Mesenchymal stem cell (in vitro differentiated cells and primary cell): ENCODE measurements around the gene FBXO2.

ENCODE experiments used
- DNase-seq: peaks from one replicate; pipeline ENCODE4 v3.0.0-alpha.2; 2013
- H2AFZ ChIP-seq: one replicate; pipeline ENCODE4 v1.6.1; 2013; ENCODE audit warnings: low read depth, mild to moderate bottlenecking, control low read depth, inconsistent platforms, low read length, moderate library complexity
- H2AK5ac ChIP-seq: 2 replicates; pipeline ENCODE4 v1.6.1; 2013; ENCODE audit warnings: low read length, moderate library complexity, mild to moderate bottlenecking, inconsistent platforms; ENCODE audit not compliant: severe bottlenecking
- H2BK120ac ChIP-seq: one replicate; pipeline ENCODE4 v1.6.1; 2013; ENCODE audit warnings: low read depth, mild to moderate bottlenecking, inconsistent platforms, low read length, moderate library complexity
- H2BK12ac ChIP-seq, 2 experiments: one replicate each; pipeline ENCODE4 v1.6.1; 2013; ENCODE audit warnings: inconsistent platforms in 2 of 2, low read length in 2 of 2, mild to moderate bottlenecking in 2 of 2, moderate library complexity in 2 of 2, control low read depth in 1 of 2
- H2BK15ac ChIP-seq: one replicate; pipeline ENCODE4 v1.6.1; 2013; ENCODE audit warnings: mild to moderate bottlenecking, low read depth, inconsistent platforms; ENCODE audit not compliant: poor library complexity, severe bottlenecking
- H2BK5ac ChIP-seq: 2 replicates; pipeline ENCODE4 v1.6.1; 2013; ENCODE audit warnings: low read depth, mild to moderate bottlenecking, low read length, control low read depth, inconsistent platforms; ENCODE audit not compliant: poor library complexity, severe bottlenecking
- H3K14ac ChIP-seq, 2 experiments: one replicate each; pipeline ENCODE4 v1.6.1; 2013; ENCODE audit warnings: inconsistent platforms in 2 of 2, low read length in 2 of 2, control low read depth in 1 of 2, mild to moderate bottlenecking in 1 of 2, moderate library complexity in 1 of 2
- H3K18ac ChIP-seq, 2 experiments: one replicate each; pipeline ENCODE4 v1.6.1; 2013; ENCODE audit warnings: inconsistent platforms in 2 of 2, low read length in 2 of 2, control low read depth in 1 of 2, low read depth in 1 of 2, mild to moderate bottlenecking in 1 of 2
- H3K23ac ChIP-seq, 2 experiments: one replicate each; pipeline ENCODE4 v1.6.1; 2013; ENCODE audit warnings: inconsistent platforms in 2 of 2, low read length in 2 of 2, mild to moderate bottlenecking in 2 of 2, moderate library complexity in 2 of 2, control low read depth in 1 of 2
- H3K27ac ChIP-seq: 2 replicates; pipeline ENCODE4 v1.5.1; 2013; ENCODE audit warnings: mild to moderate bottlenecking, moderate library complexity, low read length, control low read depth, inconsistent platforms; ENCODE audit not compliant: poor library complexity, severe bottlenecking
- H3K27me3 ChIP-seq, 2 experiments: 2 replicates each; pipeline versions ENCODE4 v1.6.1 to v1.7.0; 2013; ENCODE audit warnings: low read length in 2 of 2, mild to moderate bottlenecking in 2 of 2, moderate library complexity in 2 of 2, control low read depth in 1 of 2, inconsistent platforms in 1 of 2; ENCODE audit not compliant: control insufficient read depth in 1 of 2, insufficient read depth in 1 of 2
- H3K36me3 ChIP-seq, 2 experiments: 2 replicates each; pipeline versions ENCODE4 v1.6.1 to v1.7.0; 2013; ENCODE audit warnings: low read length in 2 of 2, control low read depth in 1 of 2, inconsistent platforms in 1 of 2, low read depth in 1 of 2, mild to moderate bottlenecking in 1 of 2; ENCODE audit not compliant: insufficient read depth in 2 of 2, control insufficient read depth in 1 of 2
- H3K4ac ChIP-seq, 2 experiments: one replicate each; pipeline ENCODE4 v1.6.1; 2013; ENCODE audit warnings: inconsistent platforms in 2 of 2, low read length in 2 of 2, mild to moderate bottlenecking in 2 of 2, moderate library complexity in 2 of 2, control low read depth in 1 of 2, low read depth in 1 of 2
- H3K4me1 ChIP-seq: 2 replicates; pipeline ENCODE4 v1.6.1; 2013; ENCODE audit warnings: low read depth, low read length, control low read depth; ENCODE audit not compliant: control insufficient read depth, insufficient read depth
- H3K4me2 ChIP-seq: 2 replicates; pipeline ENCODE4 v1.6.1; 2013; ENCODE audit warnings: low read length, mild to moderate bottlenecking, inconsistent platforms; ENCODE audit not compliant: poor library complexity, severe bottlenecking
- H3K4me3 ChIP-seq, 2 experiments: 2 replicates each; pipeline versions ENCODE4 v1.5.1 to v1.7.0; 2013; ENCODE audit warnings: low read length in 2 of 2, mild to moderate bottlenecking in 2 of 2, control low read depth in 1 of 2, low read depth in 1 of 2; ENCODE audit not compliant: insufficient read depth in 1 of 2
- H3K79me1 ChIP-seq: replicated peaks from 2 replicates; pipeline ENCODE4 v1.6.1; 2013; ENCODE audit warnings: mild to moderate bottlenecking, control low read depth, low read length, inconsistent platforms; ENCODE audit not compliant: poor library complexity, severe bottlenecking
- H3K9ac ChIP-seq: 2 replicates; pipeline ENCODE4 v1.7.0; 2013; ENCODE audit warnings: mild to moderate bottlenecking, low read length, moderate library complexity
- H3K9me3 ChIP-seq: 2 replicates; pipeline ENCODE4 v1.7.0; 2013; ENCODE audit warnings: mild to moderate bottlenecking, low read length; ENCODE audit not compliant: control insufficient read depth
- H4K8ac ChIP-seq: one replicate; pipeline ENCODE4 v1.6.1; 2013; ENCODE audit warnings: inconsistent platforms, mild to moderate bottlenecking, low read length, moderate library complexity
- H4K91ac ChIP-seq: one replicate; pipeline ENCODE4 v1.6.1; 2013; ENCODE audit warnings: mild to moderate bottlenecking, low read length, inconsistent platforms
- WGBS: methylation state at CpG from one replicate; pipeline ENCODE4 v1.1.7; 2013; ENCODE audit warnings: mixed read lengths; 5-methylcytosine and 5-hydroxymethylcytosine counted together

The FBXO2 gene

DNA sequence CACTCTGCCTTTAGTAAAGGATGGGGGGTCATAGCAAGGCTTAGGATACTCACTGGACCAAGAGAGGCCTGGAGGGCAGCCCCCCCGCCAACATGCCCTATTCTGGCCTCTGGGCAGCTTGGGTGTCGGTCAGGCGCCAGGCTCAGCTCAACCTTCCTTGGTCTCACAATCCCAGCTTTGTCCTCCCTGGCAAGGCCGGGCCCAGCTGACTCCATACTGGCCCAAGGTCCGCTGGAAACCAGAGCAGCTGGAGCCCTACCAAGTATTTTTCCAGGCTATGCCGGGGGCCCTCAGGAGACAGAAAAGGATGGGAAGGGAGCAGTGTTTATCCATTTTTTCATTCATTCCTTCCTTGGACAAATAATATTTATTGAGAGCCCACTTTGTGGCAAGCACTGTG lies 6.2 kb downstream of the FBXO2 start:
- Histone ChIP-seq H3K27me3 (peaks cover 11 to 60% of the 10 kb centered on the region in 2 experiments), H3K23ac (no peak overlapping the region), H4K91ac (no peak overlapping the region), H3K9me3 (no peaks in the 10 kb centered on the region), H3K9ac (no peak overlapping the region), H2BK12ac (no peak overlapping the region), H3K4ac (no peak overlapping the region), H3K4me2 (no peak overlapping the region), H3K4me3 (no peak overlapping the region), H3K36me3 (peaks cover 0 to 8% of the 10 kb centered on the region in 2 experiments), H2BK5ac (no peak overlapping the region), H2BK120ac (no peak overlapping the region), H4K8ac (no peak overlapping the region), H3K27ac (no peak overlapping the region), H2BK15ac (no peak overlapping the region), H3K79me1 (no peaks in the 10 kb centered on the region), H3K4me1 (peaks cover 17% of the 10 kb centered on the region), H2AFZ (no peak overlapping the region), H3K14ac (no peak overlapping the region), H3K18ac (no peak overlapping the region), H2AK5ac (no peak overlapping the region)
- 82% methylated on average over 6 of the region's 6 CpGs for WGBS
- no peak for DNase-seq

DNA sequence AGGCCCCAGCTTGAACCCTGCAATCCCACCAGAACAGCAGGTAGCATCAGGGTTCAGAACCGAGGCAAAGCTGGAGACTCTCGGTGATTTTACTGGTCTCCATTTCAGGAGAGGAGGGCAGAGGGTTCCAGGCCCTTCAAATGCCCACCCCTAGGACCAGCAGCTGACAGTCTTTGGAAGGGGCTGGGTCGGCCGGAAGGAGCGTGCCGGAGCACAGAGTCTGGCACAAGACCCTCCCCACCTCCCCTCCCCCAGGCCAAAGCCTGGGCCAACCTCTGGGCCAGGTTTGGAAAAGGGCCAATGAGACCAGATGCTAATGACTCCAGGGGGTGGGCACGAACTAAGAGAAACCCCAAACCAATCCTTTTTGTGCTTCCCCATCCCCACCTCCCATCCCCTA lies 6.9 kb downstream of the FBXO2 start:
- Histone ChIP-seq H2BK5ac (no peak overlapping the region), H3K27me3 (peaks cover 11 to 63% of the 10 kb centered on the region in 2 experiments), H3K36me3 (peaks cover 0 to 8% of the 10 kb centered on the region in 2 experiments), H4K91ac (no peak overlapping the region), H3K18ac (no peak overlapping the region), H3K79me1 (no peaks in the 10 kb centered on the region), H3K4me3 (no peak overlapping the region), H3K14ac (no peak overlapping the region), H2AK5ac (no peak overlapping the region), H4K8ac (no peak overlapping the region), H3K9ac (no peak overlapping the region), H3K27ac (no peak overlapping the region), H3K4me1 (peaks cover 11% of the 10 kb centered on the region), H2BK120ac (no peak overlapping the region), H3K4ac (no peak overlapping the region), H2AFZ (no peak overlapping the region), H3K23ac (no peak overlapping the region), H3K4me2 (no peak overlapping the region), H2BK15ac (no peak overlapping the region), H2BK12ac (no peak overlapping the region), H3K9me3 (no peaks in the 10 kb centered on the region)
- WGBS, result 81% methylated on average over 7 of the region's 7 CpGs
- no peak for DNase-seq

DNA sequence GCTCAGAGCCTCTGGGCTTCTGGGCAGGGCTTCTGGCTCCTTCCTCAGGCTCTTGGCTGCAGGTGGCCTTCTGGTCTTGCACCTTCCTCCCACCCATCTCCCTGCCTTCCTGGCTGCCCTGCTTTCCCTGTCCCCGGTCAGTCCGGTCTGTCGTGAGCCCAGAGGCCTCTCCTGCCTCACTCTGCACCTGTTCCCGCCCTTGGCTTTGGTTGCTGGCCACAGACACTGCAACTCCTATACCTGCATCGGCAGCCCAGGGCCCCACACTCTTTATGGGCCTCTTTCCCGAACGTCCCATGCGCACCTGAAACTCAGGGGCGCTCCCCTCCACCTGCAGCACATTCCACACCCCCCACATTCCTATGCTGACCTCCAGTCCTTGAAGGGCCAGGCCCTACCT lies 7.9 kb downstream of the FBXO2 start:
- Histone ChIP-seq H3K23ac (no peak overlapping the region), H3K79me1 (no peaks in the 10 kb centered on the region), H3K4me2 (no peak overlapping the region), H2BK5ac (no peak overlapping the region), H2BK12ac (no peak overlapping the region), H4K8ac (no peak overlapping the region), H3K18ac (no peak overlapping the region), H2BK120ac (no peak overlapping the region), H3K14ac (no peak overlapping the region), H3K9ac (no peak overlapping the region), H2AFZ (no peak overlapping the region), H3K27ac (no peak overlapping the region), H3K4me3 (no peak overlapping the region), H3K9me3 (no peaks in the 10 kb centered on the region), H3K4ac (no peak overlapping the region), H3K27me3 (peaks cover 14 to 71% of the 10 kb centered on the region in 2 experiments), H3K4me1 (peaks cover 11% of the 10 kb centered on the region), H2AK5ac (no peak overlapping the region), H2BK15ac (no peak overlapping the region), H4K91ac (no peak overlapping the region), H3K36me3 (peaks cover 0 to 8% of the 10 kb centered on the region in 2 experiments)
- DNase-seq, result no peak
- 87% methylated on average over 9 of the region's 9 CpGs for whole genome bisulfite sequencing

DNA sequence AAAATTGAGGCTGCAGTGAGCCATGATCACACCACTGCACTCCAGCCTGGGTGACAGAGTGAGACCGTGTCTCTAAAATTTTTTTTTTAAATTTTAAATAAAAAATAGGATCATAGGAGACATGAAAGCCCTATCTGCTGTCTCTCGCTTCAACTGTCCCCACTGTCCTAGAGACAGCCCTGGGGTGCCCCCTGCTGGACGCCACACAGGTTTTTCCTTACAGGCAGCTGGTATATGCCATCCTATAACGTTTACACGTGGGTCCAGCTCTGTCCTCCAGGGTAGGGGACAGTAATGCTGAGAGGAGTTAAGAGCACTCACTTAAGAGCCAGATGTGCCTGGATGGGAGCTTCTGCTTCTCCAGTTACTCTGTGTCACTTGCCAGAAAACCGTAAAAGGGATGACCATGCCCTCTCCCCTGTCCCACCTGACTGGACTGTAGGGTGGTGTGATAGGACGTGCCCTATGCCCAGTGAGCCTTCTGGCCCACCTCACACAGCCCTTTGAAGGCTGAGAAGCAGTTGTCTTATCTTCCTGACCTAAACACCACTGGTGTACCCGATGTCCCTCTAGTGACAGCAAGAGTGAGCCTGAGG lies 8.5 kb downstream of the FBXO2 start:
- H3K27ac ChIP-seq, result no peak overlapping the region
- H3K9ac ChIP-seq, result no peak overlapping the region
- H3K23ac ChIP-seq, result no peak overlapping the region
- no peak overlapping the region for H3K4me2 ChIP-seq
- no peak overlapping the region for H3K18ac ChIP-seq
- peaks cover 9% of the 10 kb centered on the region for H3K4me1 ChIP-seq
- H2BK12ac ChIP-seq, result no peak overlapping the region
- no peaks in the 10 kb centered on the region for H3K9me3 ChIP-seq
- H2BK5ac ChIP-seq, result no peak overlapping the region
- H3K4me3 ChIP-seq, result no peak overlapping the region
- no peak overlapping the region for H2BK120ac ChIP-seq
- no peak overlapping the region for H3K14ac ChIP-seq
- no peak overlapping the region for H2BK15ac ChIP-seq
- no peak overlapping the region for H4K8ac ChIP-seq
- no peak overlapping the region for H3K4ac ChIP-seq
- peak; percentile 71 for DNase-seq
- no peak overlapping the region for H4K91ac ChIP-seq
- H3K27me3 ChIP-seq, result peaks cover 17 to 70% of the 10 kb centered on the region in 2 experiments
- H3K79me1 ChIP-seq, result no peaks in the 10 kb centered on the region
- no peak overlapping the region for H2AK5ac ChIP-seq
- 39% methylated on average over 7 of the region's 8 CpGs for WGBS
- H2AFZ ChIP-seq, result no peak overlapping the region
- peaks cover 0 to 8% of the 10 kb centered on the region in 2 experiments for H3K36me3 ChIP-seq
